Activated CD4-positive, alpha-beta T cell treated with anti-CD3 and anti-CD28 coated beads, Interleukin-2, amount 50 U/mL, for 24 hours (primary cell): ENCODE measurements around the gene TIMM13.
"Not testable (repeated sequence)": the region's sequence is repeated elsewhere in the genome, so short reads cannot be mapped to it uniquely, and the experiment has no call there.

ENCODE experiments used
- DNase-seq, 2 donors: peaks; one replicate each; pipeline ENCODE4 v3.0.0-alpha.2; 2020; ENCODE audit warnings: low read depth in 1 of 2, low spot score in 1 of 2

TIMM13 gene

DNA sequence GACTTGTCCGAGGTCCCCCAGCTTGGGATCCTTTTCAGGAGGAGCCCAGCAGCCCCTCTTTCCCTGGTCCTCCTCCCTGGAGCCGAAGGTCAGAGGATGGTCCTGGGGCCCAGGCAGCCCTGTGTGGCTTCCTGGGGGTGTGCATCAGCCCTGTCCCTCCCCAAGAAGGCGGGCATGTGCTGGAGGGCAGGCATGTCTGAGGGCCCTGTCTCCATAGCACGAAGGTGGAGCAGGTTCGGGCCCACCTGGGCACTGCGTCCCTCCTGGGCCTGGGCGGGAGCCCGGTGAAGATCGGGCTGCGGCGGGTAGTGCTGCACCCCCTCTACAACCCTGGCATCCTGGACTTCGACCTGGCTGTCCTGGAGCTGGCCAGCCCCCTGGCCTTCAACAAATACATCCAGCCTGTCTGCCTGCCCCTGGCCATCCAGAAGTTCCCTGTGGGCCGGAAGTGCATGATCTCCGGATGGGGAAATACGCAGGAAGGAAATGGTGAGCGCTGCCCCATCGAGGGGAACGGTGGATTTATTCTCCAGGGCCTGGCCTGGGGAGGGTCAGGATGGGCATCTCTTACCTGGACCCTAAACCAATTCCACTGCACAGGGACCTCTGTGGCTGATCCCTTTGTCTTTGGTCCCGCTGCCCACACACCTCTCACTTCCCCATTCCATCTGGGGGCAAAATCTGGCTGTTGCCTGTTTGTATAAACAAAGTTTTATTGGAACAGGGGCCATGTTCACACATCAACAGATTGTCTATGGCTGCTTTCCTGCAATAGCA lies 10.9 kb downstream of the TIMM13 start:
- no peak for DNase-seq

DNA sequence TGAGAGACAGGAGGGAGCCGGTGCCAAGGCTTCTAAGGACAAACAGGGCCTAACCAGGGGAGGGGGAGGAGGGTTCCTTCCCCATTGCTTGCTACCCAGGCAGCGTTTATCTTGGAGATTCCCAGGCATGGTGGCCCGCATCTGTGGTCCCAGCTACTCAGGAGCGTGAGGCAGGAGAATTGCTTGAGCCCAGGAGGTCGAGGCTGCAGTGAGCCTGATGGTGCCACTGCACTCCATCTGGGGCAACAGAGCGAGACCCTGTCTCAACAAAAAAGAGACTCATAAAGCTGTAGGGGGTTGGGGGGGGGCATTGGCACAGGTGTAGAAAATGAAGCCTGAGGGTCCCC lies 11.4 kb downstream of the TIMM13 start:
- no peak for DNase-seq

DNA sequence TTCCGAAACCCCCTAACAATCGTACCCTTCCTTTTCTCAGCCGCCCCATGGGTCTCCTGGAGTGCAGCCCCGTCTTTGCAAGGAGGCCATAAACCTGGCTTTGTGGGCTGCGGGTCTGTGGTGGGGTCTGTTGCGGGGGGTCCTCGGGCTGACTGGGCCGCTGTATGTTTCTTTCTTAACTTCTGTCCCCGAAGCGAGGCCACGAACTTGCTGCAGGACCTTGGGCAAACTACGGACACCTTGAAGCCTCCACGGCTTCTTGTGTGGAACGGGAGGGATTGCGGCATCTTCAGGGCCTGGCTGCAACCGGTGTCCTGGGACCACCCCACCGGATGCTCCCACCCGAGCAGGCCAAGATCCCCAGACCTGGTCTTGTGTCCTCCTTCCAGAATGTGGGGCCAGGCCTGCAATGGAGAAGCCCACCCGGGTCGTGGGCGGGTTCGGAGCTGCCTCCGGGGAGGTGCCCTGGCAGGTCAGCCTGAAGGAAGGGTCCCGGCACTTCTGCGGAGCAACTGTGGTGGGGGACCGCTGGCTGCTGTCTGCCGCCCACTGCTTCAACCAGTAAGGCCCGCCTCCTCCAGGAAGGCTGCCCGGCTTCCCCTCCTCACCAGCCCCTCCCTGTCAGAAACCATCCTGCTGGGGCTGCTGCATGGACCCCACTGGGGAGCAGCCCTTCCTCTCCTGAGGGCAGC lies 12.0 kb downstream of the TIMM13 start:
- no peak for DNase-seq

DNA sequence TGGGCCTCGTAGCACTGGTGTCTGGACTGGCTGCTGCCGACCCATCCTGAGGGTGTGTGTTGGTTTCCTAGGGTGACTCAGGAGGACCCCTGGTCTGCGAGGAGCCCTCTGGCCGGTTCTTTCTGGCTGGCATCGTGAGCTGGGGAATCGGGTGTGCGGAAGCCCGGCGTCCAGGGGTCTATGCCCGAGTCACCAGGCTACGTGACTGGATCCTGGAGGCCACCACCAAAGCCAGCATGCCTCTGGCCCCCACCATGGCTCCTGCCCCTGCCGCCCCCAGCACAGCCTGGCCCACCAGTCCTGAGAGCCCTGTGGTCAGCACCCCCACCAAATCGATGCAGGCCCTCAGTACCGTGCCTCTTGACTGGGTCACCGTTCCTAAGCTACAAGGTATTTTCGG lies 13.8 kb downstream of the TIMM13 start:
- DNase-seq, result no peak

DNA sequence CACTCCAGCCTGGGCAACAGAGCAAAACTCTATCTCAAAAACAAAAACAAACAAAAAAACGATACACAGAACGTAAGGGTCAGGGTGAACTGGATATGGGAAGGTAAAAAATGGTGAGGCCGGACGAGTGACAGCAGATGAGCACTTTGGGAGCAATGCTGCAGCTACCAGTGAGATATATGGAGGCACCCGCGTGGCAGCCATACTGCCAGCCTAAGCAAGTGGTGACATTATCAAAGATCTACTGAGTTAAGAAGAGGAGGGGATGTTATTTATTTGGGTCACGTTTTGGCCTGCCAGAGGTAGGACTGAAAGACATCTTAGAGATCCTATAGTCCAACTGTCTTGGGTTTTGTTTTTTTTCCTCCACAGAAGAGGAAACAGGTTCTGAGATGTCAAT lies 14.2 kb downstream of the TIMM13 start:
- no peak for DNase-seq

DNA sequence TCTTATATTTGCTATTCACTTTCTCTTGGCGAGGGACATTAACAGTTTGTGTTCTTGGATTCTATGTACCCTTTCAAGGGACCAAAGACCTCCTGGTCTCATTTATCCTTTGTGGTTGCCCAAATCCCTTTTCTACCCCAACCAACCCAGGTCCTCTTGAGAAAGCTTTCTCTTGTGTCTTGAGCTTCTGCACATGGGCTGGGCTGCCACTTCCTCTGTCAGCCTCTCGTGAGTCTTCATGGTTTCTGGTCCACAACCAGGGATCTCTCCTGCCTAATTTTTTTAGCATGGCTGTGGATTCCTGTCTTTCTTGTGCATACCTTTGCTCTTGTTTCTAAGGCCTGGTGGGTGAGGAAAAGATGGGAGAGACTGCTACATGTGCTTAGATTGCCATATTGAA lies 14.9 kb downstream of the TIMM13 start:
- no peak for DNase-seq

DNA sequence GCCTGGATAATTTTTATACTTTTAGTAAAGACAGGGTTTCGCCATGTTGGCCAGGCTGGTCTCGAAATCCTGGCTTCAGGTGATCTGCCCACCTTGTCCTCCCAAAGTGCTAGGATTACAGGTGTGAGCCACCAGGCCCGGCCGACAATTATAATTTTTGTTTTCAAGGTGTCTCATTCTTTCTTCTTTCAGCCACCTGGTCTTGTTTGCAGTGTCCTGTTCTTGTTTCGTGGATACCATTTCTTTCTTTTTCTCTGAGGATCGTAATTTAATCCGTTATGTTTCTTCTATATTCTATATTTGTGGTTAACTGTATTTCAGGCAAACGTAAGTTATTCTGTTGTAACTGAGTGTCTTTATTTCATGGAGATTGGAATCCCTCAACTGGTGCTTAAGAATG lies 15.7 kb downstream of the TIMM13 start:
- no peak for DNase-seq

DNA sequence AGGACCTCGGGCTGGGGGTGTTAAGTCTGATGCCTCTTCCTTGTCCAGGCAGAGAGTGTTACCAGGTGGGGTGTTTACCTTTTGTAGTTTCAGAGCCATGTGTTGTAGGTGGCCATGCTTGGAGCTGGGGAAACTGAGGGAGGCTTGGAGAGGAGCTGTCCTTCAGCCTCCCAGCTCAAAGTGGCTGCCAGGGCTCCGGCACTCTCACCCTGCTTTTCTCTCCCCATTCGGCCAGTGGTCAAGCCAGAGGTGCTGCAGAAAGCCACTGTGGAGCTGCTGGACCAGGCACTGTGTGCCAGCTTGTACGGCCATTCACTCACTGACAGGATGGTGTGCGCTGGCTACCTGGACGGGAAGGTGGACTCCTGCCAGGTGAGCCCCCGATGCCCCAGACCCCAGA lies 17.4 kb downstream of the TIMM13 start:
- DNase-seq, result no peak

DNA sequence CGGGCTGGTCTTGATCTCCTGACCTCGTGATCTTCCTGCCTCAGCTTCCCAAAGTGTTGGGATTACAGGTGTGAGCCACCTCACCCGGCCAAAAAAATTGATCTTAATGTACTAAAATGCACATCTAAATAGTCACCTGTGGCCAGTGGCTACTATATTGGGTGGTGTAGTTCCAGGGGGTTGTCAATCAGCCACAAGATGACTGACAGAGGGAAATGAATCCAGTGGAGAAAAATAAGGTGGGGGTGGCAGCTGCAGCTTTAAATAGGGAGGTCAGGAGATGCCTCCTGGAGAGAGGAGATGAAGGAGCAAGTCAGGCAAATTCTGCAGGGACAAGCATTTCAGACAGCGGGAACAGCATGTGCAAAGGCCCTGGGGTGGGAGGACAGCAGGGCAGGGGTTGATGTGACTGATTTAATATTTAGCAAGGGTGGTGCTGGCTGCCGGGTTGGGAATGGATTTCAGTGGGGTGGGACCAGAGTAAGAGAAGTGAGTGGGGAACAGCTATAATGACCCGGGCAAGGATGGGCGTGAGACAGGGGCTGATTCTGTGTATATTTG lies 18.0 kb downstream of the TIMM13 start:
- DNase-seq, result no peak

DNA sequence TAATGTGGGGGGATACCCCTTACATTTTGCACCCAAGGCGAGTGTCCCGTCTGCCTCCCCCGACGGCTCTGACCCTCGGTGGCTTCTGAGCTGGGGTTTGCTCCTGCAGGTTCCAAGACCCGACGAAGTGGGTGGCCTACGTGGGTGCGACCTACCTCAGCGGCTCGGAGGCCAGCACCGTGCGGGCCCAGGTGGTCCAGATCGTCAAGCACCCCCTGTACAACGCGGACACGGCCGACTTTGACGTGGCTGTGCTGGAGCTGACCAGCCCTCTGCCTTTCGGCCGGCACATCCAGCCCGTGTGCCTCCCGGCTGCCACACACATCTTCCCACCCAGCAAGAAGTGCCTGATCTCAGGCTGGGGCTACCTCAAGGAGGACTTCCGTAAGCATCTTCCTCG lies 19.1 kb downstream of the TIMM13 start:
- no peak for DNase-seq

DNA sequence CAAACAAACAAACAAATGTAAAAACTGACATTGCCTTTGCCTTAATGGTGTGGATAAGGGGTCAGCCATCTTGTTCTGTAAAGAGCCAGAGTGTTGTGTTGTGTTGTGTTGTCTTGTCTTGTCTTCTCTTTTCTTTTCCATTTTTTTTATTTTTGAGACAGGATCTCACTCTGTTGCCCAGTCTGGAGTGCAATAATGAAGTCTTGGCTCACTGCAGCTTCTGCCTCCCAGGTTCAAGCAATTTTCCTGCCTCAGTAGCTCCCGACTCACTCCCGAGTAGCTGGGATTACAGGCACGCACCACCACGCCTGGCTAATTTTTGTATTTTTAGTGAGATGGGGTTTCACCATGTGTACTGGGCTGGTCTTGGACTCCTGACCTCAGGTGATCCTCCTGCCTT lies 27.8 kb downstream of the TIMM13 start:
- DNase-seq, result no peak

DNA sequence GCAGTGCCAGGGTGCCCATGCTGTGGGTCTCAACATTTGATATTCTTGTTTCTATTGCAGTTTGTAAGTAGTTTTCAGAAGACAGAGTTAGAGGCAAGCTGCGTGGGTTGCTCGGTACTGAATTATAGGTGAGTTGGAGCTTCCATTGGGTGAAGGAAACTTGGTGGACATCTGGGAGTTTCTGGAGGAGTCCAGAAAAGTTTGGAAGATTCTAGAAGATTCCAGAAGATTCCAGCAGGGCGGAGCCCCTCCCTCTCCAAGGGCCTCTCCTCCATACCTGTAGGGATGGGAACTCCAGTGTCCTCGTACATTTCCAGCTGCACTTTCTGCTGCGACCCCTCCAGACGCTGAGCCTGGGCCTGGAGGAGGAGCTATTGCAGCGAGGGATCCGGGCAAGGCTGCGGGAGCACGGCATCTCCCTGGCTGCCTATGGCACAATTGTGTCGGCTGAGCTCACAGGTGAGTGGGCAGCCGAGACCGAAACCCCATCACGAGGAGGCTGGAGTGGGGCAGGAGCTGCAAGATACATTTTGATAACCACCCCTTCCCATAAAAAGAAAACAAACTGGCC lies 28.6 kb downstream of the TIMM13 start:
- no peak for DNase-seq

DNA sequence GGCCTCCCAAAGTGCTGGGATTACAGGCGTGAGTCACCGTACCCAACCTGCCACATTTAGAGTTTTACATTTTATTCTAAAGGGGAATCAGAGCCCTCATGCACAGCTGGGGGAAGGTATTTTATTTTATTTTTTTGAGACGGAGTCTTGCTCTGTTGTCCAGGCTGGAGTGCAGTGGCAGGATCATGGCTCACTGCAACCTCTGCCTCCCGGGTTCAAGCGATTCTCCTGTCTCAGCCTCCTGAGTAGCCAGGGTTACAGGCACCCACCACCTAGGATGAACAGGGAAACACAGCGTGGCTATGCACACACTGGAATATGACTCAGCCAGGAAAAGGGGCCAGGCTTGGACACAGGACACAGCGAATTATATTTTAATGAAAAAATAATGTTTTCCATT lies 30.2 kb downstream of the TIMM13 start:
- DNase-seq, result not testable (repeated sequence)

DNA sequence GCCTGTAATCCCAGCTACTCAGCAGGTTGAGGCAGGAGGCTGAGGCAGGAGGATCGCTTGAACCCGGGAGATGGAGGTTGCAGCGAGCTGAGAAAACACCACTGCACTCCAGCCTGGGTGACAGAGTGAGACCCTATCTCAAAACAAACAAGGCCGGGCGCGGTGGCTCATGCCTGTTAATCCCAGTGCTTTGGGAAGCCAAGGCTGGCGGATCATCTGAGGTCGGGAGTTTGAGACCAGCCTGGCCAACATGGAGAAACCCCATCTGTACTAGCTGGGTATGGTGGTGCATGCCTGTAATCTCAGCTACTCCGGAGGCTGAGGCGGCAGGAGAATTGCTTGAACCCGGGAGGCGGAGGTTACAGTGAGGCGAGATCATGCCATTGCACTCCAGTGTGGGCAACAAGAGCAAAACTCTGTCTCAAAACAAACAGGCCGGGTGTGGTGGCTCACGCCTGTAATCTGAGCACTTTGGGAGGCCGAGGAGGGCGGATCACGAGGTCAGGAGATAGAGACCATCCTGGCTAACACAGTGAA lies 32.0 kb downstream of the TIMM13 start:
- DNase-seq, result not testable (repeated sequence)

DNA sequence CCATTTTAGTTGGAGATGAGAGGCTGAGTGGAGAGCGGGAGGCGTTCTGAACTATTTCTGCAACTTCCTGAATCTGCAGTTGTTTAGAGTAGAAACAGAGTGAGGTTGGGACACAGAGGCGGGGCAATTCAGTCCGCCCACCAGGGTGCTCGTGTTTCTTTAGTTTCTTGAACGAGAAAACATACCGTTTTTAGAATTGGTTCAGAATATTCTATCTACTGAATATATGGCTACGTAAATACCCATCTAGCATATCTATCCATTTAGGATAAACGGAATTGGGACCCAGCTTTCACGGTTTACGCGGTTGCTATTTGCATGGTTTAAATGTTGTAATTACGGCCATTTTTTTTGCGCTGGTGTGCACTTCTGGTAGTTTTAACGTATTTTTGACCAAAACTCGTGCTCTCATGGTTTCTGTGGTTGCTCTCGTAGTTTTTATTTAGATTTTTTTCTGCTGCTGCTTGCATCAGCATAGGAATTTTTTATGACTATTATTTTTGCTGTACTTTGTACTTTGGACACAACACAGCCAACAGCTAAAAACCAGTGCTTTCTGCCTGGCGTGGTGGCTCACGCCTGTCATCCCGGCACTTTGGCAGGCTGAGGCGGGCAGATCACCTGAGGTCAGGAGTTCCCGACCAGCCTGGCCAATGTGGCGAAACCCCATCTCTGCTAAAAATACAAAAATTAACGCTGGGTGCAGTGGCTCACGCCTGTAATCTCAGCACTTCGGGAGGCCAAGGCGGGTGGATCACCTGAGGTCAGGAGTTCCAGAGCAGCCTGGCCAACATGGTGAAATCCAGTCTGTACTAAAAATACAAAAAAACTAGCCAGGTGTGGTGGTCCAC lies 32.7 kb downstream of the TIMM13 start:
- no peak for DNase-seq

DNA sequence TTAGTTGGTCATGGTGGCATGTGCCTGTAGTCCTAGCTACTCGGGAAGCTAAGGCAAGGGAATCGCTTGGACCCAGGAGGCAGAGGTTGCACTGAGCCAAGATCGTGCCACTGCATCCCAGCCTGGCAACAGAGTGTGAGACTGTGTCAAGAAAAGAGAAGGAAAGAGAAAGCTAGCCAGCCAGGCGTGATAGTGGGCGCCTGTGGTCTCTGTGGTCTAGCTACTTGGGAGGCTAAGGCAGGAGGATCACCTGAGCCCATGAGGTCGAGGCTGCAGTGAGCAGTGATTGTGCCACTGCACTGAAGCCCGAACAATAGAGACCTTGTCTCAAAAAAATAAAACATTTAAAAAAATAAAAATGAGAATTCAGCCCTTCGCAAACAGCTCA lies 33.3 kb downstream of the TIMM13 start:
- DNase-seq, result no peak

DNA sequence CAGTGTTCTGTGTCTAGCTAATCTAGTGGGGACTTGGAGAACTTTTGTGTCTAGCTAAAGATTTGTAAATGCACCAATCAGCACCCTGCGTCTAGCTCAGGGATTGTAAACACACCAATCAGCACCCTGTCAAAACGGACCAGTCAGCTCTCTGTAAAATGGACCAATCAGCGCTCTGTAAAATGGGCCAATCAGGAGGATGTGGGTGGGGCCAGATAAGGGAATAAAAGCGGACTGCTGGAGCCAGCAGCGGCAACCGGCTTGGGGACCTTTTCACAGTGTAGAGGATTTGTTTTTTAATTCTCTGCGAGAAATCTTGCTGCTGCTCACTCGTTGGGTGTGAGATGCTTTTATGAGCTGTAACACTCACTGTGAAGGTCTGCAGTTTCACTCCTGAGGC lies 34.5 kb downstream of the TIMM13 start:
- not testable (repeated sequence) for DNase-seq

DNA sequence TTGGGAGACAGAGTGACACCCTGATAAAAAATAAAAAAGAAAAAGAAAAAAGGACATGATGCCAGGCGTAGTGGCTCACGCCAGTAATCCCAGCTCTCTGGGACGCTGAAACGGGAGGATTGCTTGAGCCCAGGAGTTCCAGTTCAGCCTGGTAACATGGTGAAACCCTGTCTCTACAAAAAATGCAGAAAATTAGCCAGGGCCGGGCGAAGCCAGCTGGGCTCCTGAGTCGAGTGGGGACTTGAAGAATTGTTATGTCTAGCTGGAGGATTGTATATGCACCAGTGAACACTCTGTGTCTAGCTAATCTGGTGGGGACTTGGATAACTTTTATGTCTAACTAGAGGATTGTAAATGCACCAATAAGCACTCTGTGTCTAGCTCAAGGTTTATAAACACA lies 35.0 kb downstream of the TIMM13 start:
- DNase-seq, result no peak

DNA sequence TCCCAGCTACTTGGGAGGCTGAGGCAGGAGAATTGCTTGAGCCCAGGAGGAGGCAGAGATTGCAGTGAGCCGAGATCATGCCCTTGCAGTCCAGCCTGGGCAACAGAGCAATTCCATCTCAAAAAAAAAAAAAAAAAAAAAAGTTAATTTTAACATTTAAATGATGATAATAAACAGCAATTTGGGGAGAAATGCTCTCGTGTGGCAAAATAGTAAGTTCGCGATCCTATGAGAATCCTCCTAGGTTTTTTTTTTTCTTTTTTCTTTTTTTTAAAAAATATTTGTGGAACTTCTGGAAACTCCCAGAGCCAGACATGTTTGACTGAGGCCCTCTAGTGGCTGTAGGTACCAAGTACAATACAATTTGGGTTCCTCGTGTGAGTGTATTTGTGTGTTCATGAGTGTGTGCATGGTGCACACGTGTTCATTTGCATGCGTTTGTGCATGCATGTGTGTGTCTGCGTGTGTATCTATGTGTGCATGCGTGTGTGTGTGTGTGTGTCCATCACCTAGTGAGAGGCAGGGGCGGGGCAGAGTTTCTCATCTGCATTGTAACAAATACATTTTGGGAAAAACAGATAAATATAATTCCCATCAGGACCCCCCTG lies 36.2 kb downstream of the TIMM13 start:
- peak in 1 of 2 donors; percentile 49 for DNase-seq

DNA sequence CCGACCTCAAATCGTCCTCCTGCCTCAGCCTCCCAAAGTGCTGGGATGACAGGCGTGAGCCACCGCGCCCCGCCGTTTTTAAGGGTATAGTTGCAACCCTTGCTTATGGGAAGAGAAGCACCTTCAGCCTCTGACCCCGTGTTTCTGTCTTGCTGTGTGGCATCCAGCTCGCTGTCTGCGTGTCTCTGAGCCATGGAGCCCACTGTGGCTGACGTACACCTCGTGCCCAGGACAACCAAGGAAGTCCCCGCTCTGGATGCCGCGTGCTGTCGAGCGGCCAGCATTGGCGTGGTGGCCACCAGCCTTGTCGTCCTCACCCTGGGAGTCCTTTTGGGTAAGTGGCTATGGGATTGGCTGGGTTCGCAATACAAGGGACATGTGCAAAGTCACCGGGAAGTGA lies 37.8 kb downstream of the TIMM13 start:
- DNase-seq, result no peak
